Heart left ventricle (tissue), 16 donors: ENCODE results near the gene RPS5. TPM values are rescaled to one million over a fixed set of nuclear protein-coding genes. Genes with fewer than 3 reads are reported as not detected.
A peak's percentile ranks its signal among the peaks of the same experiment; 100 is the strongest.

ENCODE experiments used
- ATAC-seq, 4 donors: fragments of 200-7000 bp; cut with Tn5 transposase; one replicate each; pipeline ENCODE4 v1.9.1; 2020 to 2022; ENCODE audit warnings: moderate library complexity in 4 of 4, mild to moderate bottlenecking in 3 of 4, moderate number of reproducible peaks in 1 of 4
- DNase-seq, 5 donors: peaks; one replicate each; pipeline ENCODE4 v3.0.0-alpha.2; 2020
- H3K27ac ChIP-seq, 12 donors: fragments of 200-600 bp; sonication (generic) in 4 of 12; one replicate each; pipeline versions ENCODE4 v1.5.0 to v1.8.0; 2016 to 2022; ENCODE audit warnings: mild to moderate bottlenecking in 2 of 12
- H3K27me3 ChIP-seq, 9 donors: fragments of 200-600 bp; sonication (generic) in 2 of 9; one replicate each; pipeline versions ENCODE4 v1.5.1 to v1.8.0; 2016 to 2022; ENCODE audit warnings: mild to moderate bottlenecking in 3 of 9
- H3K36me3 ChIP-seq, 9 donors: fragments of 200-600 bp; sonication (generic) in 2 of 9; one replicate each; pipeline versions ENCODE4 v1.5.0 to v1.8.0; 2018 to 2022; ENCODE audit warnings: mild to moderate bottlenecking in 2 of 9
- H3K4me1 ChIP-seq, 12 donors: fragments of 200-600 bp; sonication (generic) in 4 of 12; one replicate each; pipeline versions ENCODE4 v1.5.0 to v1.8.0; 2016 to 2022; ENCODE audit warnings: mild to moderate bottlenecking in 3 of 12
- H3K4me3 ChIP-seq, 12 donors: fragments of 200-600 bp; sonication (generic) in 4 of 12; one replicate each; pipeline versions ENCODE4 v1.5.0 to v1.8.0; 2017 to 2022; ENCODE audit warnings: mild to moderate bottlenecking in 9 of 12, moderate library complexity in 4 of 12
- H3K9me3 ChIP-seq, 12 donors: fragments of 200-600 bp; sonication (generic) in 4 of 12; one replicate each; pipeline versions ENCODE4 v1.5.0 to v1.8.0; 2016 to 2022; ENCODE audit warnings: mild to moderate bottlenecking in 1 of 12
- CTCF ChIP-seq, 12 donors: fragments of 200-600 bp; sonication (generic) in 4 of 12; IDR thresholded peaks; one replicate each; pipeline versions ENCODE4 v1.5.0 to v1.8.0; 2018 to 2022; ENCODE audit warnings: antibody characterized with exemption in 12 of 12, mild to moderate bottlenecking in 5 of 12
- POLR2A ChIP-seq, 2 donors: fragments of 450-650 bp; IDR thresholded peaks; one replicate each; pipeline ENCODE4 v1.6.1; 2017; ENCODE audit warnings: antibody characterized with exemption in 2 of 2, mild to moderate bottlenecking in 2 of 2, moderate library complexity in 2 of 2
- WGBS, 4 donors: extraction: QIAGEN DNeasy Blood & Tissue Kit in 2 of 4; methylation state at CpG; one replicate each; pipeline versions ENCODE4 v1.1.5 to v1.1.7; 2013 to 2018; 5-methylcytosine and 5-hydroxymethylcytosine counted together
- intact Hi-C, 10 donors: fragments of 100-400 bp; cut with DNase I; formaldehyde crosslinking; loops; one replicate each; pipeline versions ENCODE4 v1.11.1 to v1.14.2; 2022
- long read RNA-seq, 3 donors: library from polyadenylated mRNA; unstranded; transcript quantifications; one replicate each; pipeline ENCODE4 v2.0.0, GENCODE V29; 2020 to 2021
- polyA plus RNA-seq, 2 donors: library from polyadenylated mRNA; stranded (reverse); fragments of 200-250 nt; gene quantifications; one replicate each; pipeline ENCODE4 v1.2.3, GENCODE V29; 2013
- total RNA-seq, 9 donors: library from RNA; depleted of rRNA in 2 of 9; stranded (reverse); fragments of >200 nt in 2 of 9; fragmentation: NEBNext Ultra II Directional in 3 of 9; extraction: Animal tissue kit (Norgen Biotek cat#: 25700) in 3 of 9; gene quantifications; one replicate each; pipeline versions ENCODE4 v1.1.0 to v1.2.4, GENCODE V29; 2016 to 2023
- donor health status: ischemic (EF 13 %, LVEDD 7.1; RV severe dilation, severe dysfunction).
- donor health status: healthy with polysubstance abuse.
- donor health status: DM: no; HTN: yes; CAD: no.
- donor health status: DM: no; HTN: no; CAD: no.
- donor health status: ischemic (EF 25% LVEDD 6.9; RV normal size, moderate dysfunction).
- donor health status: ischemic (EF 25% LVEDD 5.7; RV mildly dilated, moderate dysfunction).
- donor health status: healthy.
- donor health status: DM: yes; HTN: yes; CAD: no.
- donor health status: ischemic (EF 35%, LVEDD 5.7; RV mildly dilated, moderate dysfunction).
- donor health status: nonischemic (EF 11% LVEDD 7.7; RV severe dilation, severe dysfunction).
- donor health status: DM: yes; HTN: yes; CAD: no.
- donor health status: PGD.
- donor health status: ischemic (EF 29% LVEDD 5.4; RV normal size, mild dysfunction).
- donor health status: nonischemic (EF 23%, LVEDD 6.1; RV moderate dilation, normal function).

The RPS5 gene
- total RNA-seq (100 to 1,000 TPM; 346 to 753 (median 485) TPM), polyA plus RNA-seq (1,000 to 10,000 TPM in 1 of 2 donors, 100 to 1,000 TPM in 1; 417 to 1,718 TPM)
- long read RNA-seq, donor 1, transcript RPS5-201 (6 exons, 740 nt), result major isoform, 211 of 223 reads
- long read RNA-seq, donor 1, partial matches to known transcripts, result 5 of 223 reads
- long read RNA-seq, donor 1, other reads (novel, unspliced or antisense), result 3 of 223 reads
- long read RNA-seq, donor 2, transcript RPS5-201 (6 exons, 740 nt), result major isoform, 181 of 191 reads
- long read RNA-seq, donor 2, partial matches to known transcripts, result 4 of 191 reads
- long read RNA-seq, donor 2, other reads (novel, unspliced or antisense), result 1 of 191 reads
- long read RNA-seq, donor 3, transcript RPS5-202 (5 exons, 1,520 nt), result minor isoform, 5 of 231 reads
- long read RNA-seq, donor 3, transcript RPS5-201 (6 exons, 740 nt), result major isoform, 213 of 231 reads
- long read RNA-seq, donor 3, partial matches to known transcripts, result 7 of 231 reads
- long read RNA-seq, donor 3, other reads (novel, unspliced or antisense), result 3 of 231 reads

GRCh38 chr19:58386576-58387337 lies at the start of gene RPS5:
TSS of gene RPS5 (plus strand) at chr19:58387269. CDS start at chr19:58388138, 869 bp downstream.
- WGBS, 4 donors, result 0 to 1% (median 0%) methylated on average over 19 to 64 of the region's 64 CpGs
- peak in 1 of 2 donors; percentile 67 for TF ChIP-seq POLR2A (IDR thresholded peaks at IDR 0.05)
- TF ChIP-seq CTCF (IDR thresholded peaks at IDR 0.05), result no peak
- H3K4me1 ChIP-seq, result peaks cover 5 to 42% (median 29%) of the 10 kb centered on the region in 12 donors
- peak within 1 kb of the TSS; percentile 60 to 99 (median 77) for H3K4me3 ChIP-seq
- no peaks in the 10 kb centered on the region for H3K27me3 ChIP-seq
- intact Hi-C loops, result loop anchor here in 2 of 10 donors (2.0 kb wide), 2 partner anchors 14 to 60 kb away; partner anchors contain the start of gene ZSCAN22 (in 1 of the 2)
- peaks cover 0 to 38% (median 36%) of the 10 kb centered on the region in 9 donors for H3K36me3 ChIP-seq
- DNase-seq, result peak; percentile 97
- peak; percentile 95 to 97 (median 96) for ATAC-seq
- peak within 1 kb of the TSS; percentile 81 to 99 (median 97) for H3K27ac ChIP-seq
- H3K9me3 ChIP-seq, result no peaks in the 10 kb centered on the region

- Histone ChIP-seq H3K27ac (no peak overlapping the region), H3K36me3 (peaks cover 0 to 51% (median 36%) of the 10 kb centered on the region in 9 donors), H3K9me3 (no peaks in the 10 kb centered on the region), H3K4me1 (no peaks in the 10 kb centered on the region), H3K4me3 (no peak overlapping the region), H3K27me3 (no peaks in the 10 kb centered on the region)
- ATAC-seq (no peak), DNase-seq (no peak)
- TF ChIP-seq POLR2A (IDR thresholded peaks at IDR 0.05) (no peak), CTCF (IDR thresholded peaks at IDR 0.05) (no peak)
- 97 to 98% (median 98%) methylated on average over 10 to 11 of the region's 11 CpGs for WGBS, 4 donors
- intact Hi-C loops, result no loop called here
Observed at GRCh38 chr19:58338336-58338735, 48.7 kb upstream of the RPS5 start.

GRCh38 chr19:58338825-58339558 lies 48.1 kb upstream of the RPS5 start:
- Histone ChIP-seq H3K27me3 (no peaks in the 10 kb centered on the region), H3K9me3 (no peaks in the 10 kb centered on the region), H3K4me1 (no peaks in the 10 kb centered on the region), H3K36me3 (peaks cover 0 to 51% (median 36%) of the 10 kb centered on the region in 9 donors), H3K27ac (no peak overlapping the region), H3K4me3 (no peak overlapping the region)
- WGBS, 4 donors, result 78 to 83% (median 80%) methylated on average over 28 to 30 of the region's 30 CpGs
- TF ChIP-seq CTCF (IDR thresholded peaks at IDR 0.05) (peak in 1 of 12 donors; percentile 5), POLR2A (IDR thresholded peaks at IDR 0.05) (no peak)
- intact Hi-C loops, result no loop called here
- no peak for ATAC-seq
- no peak for DNase-seq
